NCI-H1694 (cell line): Measurements from ENCODE around the gene CROCC2.

Experiments used
- DNase-seq: peaks from one replicate; lab custom pipeline; 2025; lab: John Stamatoyannopoulos, UW

The CROCC2 gene

DNA sequence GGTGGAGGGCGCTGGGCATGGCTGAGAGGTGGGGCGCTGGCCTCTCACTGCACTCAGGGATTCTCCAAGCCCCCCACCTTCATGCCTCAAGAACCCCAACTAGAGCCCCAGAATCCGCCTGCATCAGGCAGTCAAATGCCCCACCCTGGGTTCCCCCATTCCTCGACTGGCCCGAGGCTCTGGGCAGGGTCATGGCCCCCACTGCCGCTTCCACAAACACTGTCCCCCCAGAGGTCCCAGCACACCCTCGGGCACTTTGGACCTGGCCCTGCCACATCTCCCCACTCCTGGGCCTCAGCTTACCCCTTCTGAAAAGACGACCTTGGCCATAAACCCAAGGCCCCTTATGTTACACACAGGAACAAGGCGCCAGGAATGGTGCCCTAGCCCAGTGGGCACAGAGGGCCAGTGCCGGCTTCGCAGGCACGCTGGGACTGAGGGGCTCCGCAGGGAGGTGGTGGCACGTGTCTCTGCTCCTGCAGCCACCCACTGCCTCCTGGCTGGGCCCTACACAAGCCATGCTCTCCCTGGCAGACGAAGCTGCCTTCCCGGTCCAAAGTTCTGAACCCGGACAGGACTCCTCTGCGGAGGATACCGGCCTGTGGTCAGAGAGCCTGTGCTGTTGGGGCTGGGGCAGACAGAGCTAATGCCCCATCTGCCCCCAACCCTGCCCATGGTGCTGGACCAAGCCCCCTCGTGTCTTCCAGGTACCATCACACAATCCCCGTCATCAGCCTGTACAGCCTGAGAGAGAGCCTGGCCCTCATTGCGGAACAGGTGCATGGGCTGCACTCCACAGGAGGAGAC is 30.7 kb upstream of the CROCC2 start:
- no peak for DNase-seq

DNA sequence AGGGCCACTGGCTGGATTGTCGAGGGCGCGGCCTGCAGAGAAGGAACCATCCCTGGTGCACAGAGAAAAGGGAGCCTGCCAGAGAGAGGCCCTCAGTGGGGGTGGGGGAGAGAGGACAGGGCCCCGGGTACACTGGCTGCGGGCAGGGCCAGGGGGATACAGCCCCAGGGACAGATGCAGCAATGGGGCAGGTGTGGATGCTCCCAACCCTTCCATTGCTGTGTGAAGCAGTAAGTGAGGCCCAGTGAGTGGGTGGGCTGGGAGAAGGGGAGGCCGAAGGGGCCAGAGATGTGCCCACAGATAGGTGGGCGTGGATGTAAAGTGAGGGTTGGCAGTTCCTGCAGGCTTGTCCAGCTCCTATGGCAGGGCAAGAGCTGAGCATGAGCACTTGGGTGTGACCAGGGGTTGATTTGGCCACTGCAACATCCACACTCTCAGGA is 30.1 kb upstream of the CROCC2 start:
- DNase-seq: no peak

DNA sequence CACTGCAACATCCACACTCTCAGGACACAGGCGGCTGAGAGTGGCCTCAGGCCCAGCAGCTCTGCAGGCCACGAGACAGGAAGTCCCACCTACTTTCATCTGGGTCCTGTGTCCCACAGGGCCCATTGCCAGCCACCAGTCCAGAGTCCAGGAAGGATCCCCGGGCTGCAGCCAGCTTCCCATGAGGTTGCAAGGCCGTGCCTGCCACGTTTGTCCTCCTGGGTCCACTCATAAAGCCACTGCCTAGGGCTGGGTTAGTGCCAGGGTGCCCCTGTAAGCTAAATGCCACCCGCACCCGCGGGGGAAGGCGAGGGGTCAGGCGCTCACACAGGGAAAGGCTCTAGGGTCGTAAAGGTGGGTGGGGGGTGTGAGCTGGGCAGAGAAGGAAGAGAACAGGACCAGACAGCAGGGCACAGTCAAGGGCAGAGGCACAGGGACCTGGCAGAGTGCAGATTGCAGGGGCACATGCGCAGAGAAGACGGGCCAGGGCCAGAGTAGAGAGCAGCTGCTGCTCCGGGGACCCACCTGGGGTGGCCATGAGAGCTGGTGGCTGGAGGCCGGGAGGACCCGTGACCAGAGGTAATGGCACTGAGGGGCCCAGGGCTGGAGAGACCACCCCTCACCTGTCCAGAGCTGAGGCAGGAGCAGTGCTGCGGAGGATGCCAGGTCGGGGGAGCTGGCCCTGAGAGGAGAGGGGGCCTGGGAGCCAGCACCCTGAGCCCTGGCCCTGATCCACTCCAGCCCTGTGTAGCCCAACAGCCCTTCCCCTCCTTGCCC is 29.5 kb upstream of the CROCC2 start:
- no peak for DNase-seq

DNA sequence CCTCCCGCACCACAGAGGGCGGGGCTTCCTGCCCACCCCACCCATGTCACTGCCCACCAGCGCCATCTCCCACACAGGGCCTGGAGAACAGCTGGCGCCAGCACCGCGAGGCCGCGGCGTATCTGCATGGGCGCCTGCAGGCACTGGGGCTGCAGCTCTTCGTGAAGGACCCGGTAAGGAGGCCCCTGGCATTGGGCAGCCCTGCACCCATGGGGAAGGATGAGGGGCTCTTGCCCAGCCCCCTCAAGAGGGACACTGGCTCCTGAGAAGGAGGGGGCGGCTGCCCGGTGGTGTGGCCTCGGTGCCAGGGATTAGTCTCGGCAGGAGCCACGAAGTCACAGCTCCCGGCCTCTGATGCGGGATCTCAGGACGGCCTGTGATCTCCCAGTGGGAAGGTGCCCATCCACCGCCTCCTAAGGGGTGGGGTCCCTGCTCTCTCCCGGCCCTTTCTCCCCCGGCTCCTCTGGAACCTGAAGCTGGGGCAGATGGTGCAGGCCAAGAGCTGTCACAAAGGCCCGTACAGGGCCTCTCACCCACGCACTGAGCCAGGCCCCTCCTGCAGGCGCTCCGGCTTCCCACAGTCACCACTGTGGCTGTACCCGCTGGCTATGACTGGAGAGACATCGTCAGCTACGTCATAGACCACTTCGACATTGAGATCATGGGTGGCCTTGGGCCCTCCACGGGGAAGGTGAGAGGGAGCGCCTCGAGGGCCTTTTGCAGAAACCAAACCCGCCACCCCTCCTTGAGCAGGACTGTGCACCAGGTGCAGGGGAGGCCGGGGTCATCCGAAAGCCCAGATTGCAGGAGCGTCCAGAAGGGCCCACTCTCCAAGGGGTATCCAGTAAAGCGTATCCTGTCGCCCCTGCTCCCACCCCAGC is 28.4 kb upstream of the CROCC2 start:
- no peak for DNase-seq

- no peak for DNase-seq
Observed at GRCh38 chr2:240878341-240878936, 27.7 kb upstream of the CROCC2 start.

DNA sequence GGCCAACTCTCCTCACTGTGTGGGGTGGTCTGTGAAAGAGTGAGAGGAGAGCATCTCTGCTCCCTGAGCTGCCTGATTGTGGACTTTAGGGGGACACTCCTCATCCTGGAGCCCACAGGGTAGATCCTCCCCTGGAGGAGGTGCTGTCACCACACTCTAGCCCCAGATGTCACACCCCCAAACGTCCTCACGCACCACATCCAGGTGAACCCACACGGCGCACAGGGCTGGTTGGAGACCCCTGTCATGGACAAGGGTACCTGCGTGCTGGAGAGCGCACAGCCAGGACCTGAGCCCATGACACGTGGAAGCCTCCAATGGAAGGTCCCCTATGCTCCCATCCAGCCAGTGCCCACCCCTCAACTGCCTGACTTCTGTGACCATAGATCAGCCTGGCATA is 27.0 kb upstream of the CROCC2 start:
- DNase-seq: no peak

DNA sequence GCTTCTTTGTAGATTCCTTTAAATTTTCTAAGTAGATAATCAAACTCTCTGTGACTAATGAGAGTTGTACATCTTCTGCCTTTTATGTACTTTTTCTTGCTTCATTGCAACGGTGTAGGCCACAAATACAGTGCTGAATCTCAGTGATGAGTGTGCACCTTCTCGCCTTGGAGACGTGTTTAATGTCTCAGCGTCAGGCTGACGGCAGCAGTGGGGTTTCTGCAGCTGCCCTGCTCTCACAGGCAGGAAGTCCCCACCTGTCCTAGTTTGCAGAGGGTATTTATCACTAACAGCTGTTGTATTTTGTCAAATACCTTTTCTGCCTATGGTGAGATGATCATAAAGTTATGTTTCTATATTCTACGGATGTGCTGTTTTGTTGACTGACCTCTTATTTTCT is 24.2 kb upstream of the CROCC2 start:
- no peak for DNase-seq

DNA sequence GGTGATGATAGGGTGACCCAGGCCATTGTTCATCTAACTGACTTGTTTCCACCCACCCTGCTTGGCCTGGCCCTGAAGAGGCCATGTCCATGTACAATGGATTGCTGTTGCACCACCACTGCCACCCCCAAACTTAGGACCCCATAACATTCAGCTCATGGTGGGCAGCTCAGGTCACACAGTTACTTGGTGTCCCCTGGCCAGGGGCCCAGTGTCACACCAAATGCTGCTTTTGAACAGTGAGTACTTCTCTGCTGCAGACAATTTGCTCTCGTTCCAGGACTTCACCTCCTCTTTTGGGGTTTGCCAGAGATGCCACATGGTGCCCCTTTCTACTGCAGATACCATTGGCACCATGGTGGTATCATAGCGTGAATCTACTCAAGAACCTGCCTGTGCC is 21.9 kb upstream of the CROCC2 start:
- DNase-seq: no peak

GRCh38 chr2:240884745-240885144 is 21.4 kb upstream of the CROCC2 start:
- DNase-seq: no peak

DNA sequence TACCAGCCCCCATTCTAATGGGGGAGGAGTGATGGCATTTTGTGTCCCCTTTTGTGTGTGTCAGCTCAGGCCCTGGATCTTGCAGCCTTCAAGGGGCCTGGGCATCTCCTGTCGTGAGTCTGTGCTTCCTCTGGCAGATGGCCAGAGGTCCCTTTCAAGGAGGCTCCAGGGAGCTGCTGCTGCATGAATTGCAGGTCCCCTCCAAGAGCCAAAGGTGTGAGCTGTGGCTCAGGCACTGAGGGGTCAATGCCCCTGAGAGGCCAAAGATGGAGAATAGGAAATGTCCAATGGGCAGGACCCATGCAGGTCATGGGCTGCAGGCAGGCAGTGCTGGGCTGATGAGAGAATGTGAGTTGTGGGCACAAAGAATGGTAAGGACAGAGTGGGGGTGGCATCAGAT is 20.6 kb upstream of the CROCC2 start:
- DNase-seq: no peak

- DNase-seq: no peak
Observed at GRCh38 chr2:240886023-240886565, 20.0 kb upstream of the CROCC2 start.

DNA sequence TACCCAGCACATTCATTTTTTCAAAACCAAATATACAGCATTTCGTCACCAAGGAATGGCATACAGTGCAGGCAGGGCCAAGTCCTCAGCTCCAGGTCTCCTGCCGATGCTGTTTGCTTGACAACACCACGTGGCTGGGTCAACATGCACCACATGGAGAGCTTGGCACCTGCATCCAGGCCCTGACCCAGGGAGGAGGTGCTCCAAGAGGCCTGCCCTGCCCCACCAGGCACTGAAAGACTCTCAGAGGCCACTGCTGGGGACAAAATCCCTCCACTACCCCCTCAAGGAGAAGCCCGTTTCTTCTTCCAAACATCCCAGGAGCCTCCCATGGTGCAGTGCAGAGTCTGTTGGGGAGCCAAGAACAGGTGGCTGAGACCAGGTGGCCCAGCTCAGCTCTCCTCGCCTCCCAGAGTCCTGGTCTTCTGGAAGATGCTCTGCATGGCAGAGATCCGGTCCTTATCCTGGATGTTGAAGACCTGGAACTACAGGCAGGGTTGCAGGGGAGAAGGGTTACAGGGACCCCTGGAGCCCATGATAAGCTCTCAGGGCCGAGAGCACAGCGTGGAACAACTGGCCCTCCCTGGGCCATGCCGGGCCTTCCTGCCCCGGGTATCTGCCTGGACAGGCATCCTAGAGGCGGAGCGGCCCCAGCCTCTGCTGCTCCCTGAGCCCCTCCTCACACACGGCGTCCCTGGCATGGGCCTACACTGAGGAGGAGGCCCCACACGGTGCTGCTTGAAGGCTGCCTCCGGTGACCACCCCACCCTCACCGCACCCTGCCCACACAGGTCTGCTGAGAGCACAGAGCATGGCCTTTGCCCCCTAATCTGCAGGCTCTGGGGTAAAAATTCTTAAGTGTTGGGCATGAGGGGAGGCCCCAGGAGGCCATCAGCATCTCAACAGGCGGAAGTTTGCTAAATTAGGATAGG is 19.2 kb upstream of the CROCC2 start:
- DNase-seq: no peak

DNA sequence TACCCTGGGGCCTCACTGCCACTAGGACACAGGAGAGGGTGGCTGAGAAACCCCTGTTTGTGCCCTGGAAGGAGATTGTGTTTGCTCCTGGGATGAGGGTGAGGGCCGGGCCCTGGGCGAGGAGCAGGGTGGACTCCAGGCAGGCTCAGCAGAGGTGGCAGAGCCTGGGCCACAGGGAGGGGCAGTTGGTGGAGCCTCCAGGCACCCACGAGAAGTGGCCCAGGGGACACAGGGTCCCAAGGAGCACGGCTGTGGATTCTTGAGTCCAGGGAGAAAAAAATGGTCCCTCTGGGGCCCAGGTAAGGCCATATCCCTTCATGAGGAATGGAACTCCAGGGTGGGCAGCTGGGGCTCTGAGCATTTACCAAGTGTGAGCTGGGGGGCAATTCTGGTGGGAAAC is 18.5 kb upstream of the CROCC2 start:
- DNase-seq: no peak

- DNase-seq: no peak
Observed at GRCh38 chr2:240888130-240888889, 17.8 kb upstream of the CROCC2 start.

GRCh38 chr2:240888890-240889573 is 17.1 kb upstream of the CROCC2 start:
- DNase-seq: no peak

GRCh38 chr2:240889601-240890560 is 16.3 kb upstream of the CROCC2 start:
- no peak for DNase-seq

DNA sequence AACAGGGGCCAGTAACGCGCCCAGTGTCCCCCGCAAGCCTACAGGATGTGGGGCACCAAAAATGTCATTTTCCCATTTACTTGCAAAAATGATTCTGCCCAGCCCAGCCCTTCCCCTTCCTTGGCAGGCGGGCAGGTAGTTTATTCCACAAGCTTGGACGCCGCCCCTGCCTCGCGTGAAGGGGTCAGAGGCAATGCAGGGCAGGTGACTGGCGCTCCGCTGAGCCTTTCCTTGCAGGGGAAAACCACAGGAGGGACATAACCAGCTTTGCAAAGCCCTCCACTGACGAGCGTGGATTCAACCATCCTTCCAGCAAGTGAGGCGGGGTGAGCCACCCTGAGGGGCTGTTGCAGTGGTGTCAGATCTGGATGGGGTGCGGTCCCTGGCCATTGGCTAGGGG is 15.4 kb upstream of the CROCC2 start:
- no peak for DNase-seq
